BE2C (cell line): ENCODE measurements around the gene APPBP2.
"Not testable (repeated sequence)": the region's sequence is repeated elsewhere in the genome, so short reads cannot be mapped to it uniquely, and the experiment has no call there.

Experiments
- DNase-seq: peaks from one replicate; pipeline ENCODE4 v3.0.0-alpha.2; 2020
- H3K27me3 ChIP-seq: fragments of 250-450 bp; sonication (Bioruptor Pico); 2 replicates; pipeline ENCODE4 v1.5.1; 2020; ENCODE audit warnings: mild to moderate bottlenecking
- H3K36me3 ChIP-seq: fragments of 250-450 bp; sonication (Bioruptor Pico); 2 replicates; pipeline ENCODE4 v1.5.1; 2020; ENCODE audit warnings: mild to moderate bottlenecking
- H3K4me1 ChIP-seq: fragments of 250-450 bp; sonication (Bioruptor Pico); 2 replicates; pipeline ENCODE4 v1.5.1; 2020
- H3K4me3 ChIP-seq: 2 replicates; pipeline ENCODE4 v1.5.1; 2011; ENCODE audit warnings: low read depth, low read length
- H3K9me3 ChIP-seq: fragments of 250-450 bp; sonication (Bioruptor Pico); 2 replicates; pipeline ENCODE4 v1.5.1; 2020
- TF ChIP-seq, protein P1 (sequence below): IDR thresholded peaks from 2 replicates; pipeline ENCODE4 v1.5.1; 2012; ENCODE audit warnings: mild to moderate bottlenecking, low read depth, low read length

APPBP2 gene

DNA sequence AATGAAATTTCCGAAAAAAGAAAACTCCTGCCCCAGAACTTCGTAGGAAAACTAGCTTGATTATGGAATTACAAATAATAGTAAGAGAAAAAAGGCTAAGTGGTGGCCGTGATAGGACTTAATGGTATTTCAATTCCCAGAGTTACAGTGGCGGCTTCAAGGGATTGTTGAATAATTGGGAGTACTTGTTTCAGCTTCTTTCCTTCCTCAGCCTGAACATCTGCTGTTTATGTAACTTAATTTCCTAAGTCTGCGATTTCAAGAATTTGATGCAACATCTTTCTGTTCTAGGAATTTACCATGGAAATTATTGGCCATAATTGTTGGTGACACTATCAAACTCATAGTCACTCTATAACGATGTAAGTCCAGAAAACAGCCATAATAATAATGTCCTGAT, 684 bp upstream of the APPBP2 start:
- Histone ChIP-seq H3K9me3 (no peaks in the 10 kb centered on the region), H3K27me3 (no peaks in the 10 kb centered on the region), H3K36me3 (peaks cover 3% of the 10 kb centered on the region; the same call in 1 of the 2 replicates), H3K4me1 (no peaks in the 10 kb centered on the region), H3K4me3 (peak overlapping the region; percentile 99)
- no peak for DNase-seq
- TF ChIP-seq, protein P1, sequence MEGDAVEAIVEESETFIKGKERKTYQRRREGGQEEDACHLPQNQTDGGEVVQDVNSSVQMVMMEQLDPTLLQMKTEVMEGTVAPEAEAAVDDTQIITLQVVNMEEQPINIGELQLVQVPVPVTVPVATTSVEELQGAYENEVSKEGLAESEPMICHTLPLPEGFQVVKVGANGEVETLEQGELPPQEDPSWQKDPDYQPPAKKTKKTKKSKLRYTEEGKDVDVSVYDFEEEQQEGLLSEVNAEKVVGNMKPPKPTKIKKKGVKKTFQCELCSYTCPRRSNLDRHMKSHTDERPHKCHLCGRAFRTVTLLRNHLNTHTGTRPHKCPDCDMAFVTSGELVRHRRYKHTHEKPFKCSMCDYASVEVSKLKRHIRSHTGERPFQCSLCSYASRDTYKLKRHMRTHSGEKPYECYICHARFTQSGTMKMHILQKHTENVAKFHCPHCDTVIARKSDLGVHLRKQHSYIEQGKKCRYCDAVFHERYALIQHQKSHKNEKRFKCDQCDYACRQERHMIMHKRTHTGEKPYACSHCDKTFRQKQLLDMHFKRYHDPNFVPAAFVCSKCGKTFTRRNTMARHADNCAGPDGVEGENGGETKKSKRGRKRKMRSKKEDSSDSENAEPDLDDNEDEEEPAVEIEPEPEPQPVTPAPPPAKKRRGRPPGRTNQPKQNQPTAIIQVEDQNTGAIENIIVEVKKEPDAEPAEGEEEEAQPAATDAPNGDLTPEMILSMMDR: no peak

DNA sequence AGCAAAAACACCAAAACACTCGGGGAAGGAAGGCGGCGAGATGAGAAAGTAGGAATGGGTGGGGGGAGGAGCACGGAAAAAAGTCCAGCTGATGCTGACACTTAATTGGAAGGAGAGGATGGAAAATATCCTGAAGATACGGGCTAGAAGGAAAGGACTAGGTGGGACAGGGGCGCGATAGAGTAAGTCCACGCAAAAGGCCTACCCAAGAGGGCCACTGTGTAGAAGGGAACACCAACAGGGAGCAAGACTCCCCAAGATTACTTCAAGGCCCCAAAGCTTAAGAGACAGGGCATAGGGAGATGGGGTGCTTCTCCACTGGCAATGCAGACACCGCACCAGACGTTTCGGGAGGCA, 736 bp downstream of the APPBP2 start:
- TF ChIP-seq, protein P1: no peak
- peak overlapping the region; percentile 99 for H3K4me3 ChIP-seq
- no peaks in the 10 kb centered on the region for H3K9me3 ChIP-seq
- peak; percentile 14 for DNase-seq
- no peaks in the 10 kb centered on the region for H3K27me3 ChIP-seq
- peaks cover 3% of the 10 kb centered on the region for H3K36me3 ChIP-seq
- H3K4me1 ChIP-seq: no peaks in the 10 kb centered on the region

DNA sequence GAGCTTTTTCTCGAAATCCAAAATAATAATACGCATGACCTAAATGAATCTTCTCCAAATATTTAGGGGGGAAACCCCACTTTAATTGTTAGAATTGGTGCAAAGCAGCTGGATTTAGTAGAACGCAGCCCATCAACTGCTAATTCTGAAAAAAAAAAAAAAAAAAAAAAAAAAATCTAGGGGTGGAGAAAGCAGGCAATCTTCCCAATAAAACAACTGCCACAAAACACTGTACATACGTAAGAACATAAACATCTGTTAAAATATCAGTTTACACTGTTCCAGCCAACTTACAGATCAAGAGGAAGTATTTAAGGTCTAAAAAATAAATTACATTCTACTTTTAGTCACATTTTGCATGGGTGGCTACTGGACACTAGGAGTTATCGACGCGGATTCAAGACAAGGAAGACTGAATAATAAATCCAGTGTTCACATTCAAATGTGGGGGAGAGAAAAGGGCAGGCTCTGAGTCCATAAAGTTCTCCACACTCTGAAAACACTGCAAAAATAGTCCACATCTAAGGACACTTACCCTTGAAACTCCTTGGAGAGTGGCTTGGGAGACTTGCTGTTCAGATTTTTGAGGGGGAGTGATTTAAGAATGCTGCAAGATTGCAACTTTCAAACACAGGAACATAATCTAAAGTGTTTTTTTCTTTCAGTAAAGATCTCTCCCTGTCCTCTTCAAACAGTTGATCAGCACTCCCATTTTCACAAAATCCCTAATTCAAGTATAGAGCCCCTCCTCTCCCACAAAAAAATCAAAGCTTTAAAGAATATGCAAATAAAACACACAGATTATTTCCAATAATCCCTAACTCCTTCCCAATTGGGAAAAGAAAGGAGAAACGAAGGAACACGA, 1.3 kb downstream of the APPBP2 start:
- DNase-seq: no peak
- H3K4me1 ChIP-seq: no peaks in the 10 kb centered on the region
- peak overlapping the region; percentile 99 for H3K4me3 ChIP-seq
- peaks cover 8% of the 10 kb centered on the region for H3K36me3 ChIP-seq
- no peaks in the 10 kb centered on the region for H3K27me3 ChIP-seq
- no peaks in the 10 kb centered on the region for H3K9me3 ChIP-seq
- TF ChIP-seq, protein P1: no peak

DNA sequence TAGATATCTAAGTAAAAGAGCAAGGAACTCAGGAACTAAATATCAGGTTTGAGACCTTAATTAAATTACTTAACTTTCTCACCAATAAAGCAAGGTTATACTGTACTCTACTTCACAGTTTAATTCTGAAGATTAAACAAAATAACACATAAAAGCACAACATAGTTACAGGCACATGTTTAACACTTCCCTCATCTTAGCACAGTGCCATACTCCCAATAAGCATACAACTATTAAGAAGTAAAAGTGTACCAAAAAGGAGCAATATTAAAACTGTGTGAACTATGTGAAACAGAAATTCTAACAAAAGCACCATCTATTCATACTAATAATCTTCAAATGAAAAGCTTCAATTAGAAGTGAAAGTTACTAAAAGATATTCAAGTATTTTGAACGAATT, 2.2 kb downstream of the APPBP2 start:
- TF ChIP-seq, protein P1: no peak

DNA sequence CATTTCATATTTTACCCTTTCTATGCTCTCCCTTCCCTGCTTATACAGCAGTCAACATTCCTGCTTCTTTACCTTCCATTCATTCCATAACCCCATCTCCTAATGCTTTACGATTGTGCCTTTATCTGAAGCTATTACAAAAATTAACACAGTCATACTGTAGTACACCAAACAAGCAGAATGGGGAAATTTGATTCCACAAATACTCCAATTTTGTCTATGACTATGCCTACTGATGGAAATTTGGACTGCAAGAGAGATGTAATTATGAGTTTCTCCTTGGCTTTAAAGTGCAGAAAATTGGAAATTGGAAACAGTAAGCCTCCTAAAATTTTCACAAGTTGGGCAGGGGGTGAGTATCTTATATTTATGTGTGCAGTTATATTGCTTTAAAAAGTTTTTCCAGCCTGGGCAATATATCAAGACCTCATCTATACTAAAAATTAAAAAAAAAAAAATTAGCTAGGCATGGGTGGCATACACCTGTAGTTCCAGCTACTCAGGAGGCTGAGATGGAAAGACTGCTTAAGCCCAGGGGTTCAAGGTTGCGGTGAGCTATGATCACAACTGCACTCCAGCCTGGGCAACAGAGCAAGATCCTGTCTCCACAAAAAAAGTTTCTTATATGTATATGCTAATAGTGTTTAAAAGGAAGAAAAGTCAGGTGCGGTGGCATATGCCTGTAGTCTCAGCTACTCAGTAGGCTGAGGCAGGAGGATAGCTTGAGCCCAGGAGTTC, 3.0 kb downstream of the APPBP2 start:
- Histone ChIP-seq H3K9me3 (no peaks in the 10 kb centered on the region), H3K36me3 (peaks cover 8% of the 10 kb centered on the region), H3K27me3 (no peaks in the 10 kb centered on the region), H3K4me3 (no peak overlapping the region), H3K4me1 (no peaks in the 10 kb centered on the region)
- DNase-seq: no peak
- TF ChIP-seq, protein P1: no peak

More for the DNA sequence above, 2.2 kb downstream of the APPBP2 start:
- no peaks in the 10 kb centered on the region for H3K9me3 ChIP-seq
- no peaks in the 10 kb centered on the region for H3K27me3 ChIP-seq
- H3K4me3 ChIP-seq: peak overlapping the region; percentile 99
- H3K36me3 ChIP-seq: peaks cover 8% of the 10 kb centered on the region
- H3K4me1 ChIP-seq: no peaks in the 10 kb centered on the region
- no peak for DNase-seq

DNA sequence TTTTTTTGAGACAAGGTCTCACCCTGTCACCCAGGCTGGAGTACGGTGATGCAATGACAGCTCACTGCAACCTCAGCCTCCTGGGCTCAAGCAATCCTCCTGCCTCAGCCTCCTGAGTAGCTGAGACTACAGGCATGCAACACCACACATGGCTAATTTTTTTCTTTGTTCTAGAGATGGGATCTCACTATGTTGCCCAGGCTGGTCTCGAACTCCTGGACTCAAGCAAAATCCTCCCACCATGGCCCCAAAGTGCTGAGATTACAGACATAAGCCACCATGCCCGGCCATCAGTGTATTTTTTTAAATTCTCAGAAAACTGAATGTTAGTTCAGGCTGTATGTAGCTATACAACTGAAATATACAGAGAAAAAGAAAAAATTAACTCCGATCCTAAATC, 6.2 kb downstream of the APPBP2 start:
- TF ChIP-seq, protein P1: no peak
- peaks cover 8% of the 10 kb centered on the region for H3K36me3 ChIP-seq
- no peaks in the 10 kb centered on the region for H3K27me3 ChIP-seq
- no peaks in the 10 kb centered on the region for H3K4me1 ChIP-seq
- H3K4me3 ChIP-seq: no peak overlapping the region
- DNase-seq: no peak
- no peaks in the 10 kb centered on the region for H3K9me3 ChIP-seq

DNA sequence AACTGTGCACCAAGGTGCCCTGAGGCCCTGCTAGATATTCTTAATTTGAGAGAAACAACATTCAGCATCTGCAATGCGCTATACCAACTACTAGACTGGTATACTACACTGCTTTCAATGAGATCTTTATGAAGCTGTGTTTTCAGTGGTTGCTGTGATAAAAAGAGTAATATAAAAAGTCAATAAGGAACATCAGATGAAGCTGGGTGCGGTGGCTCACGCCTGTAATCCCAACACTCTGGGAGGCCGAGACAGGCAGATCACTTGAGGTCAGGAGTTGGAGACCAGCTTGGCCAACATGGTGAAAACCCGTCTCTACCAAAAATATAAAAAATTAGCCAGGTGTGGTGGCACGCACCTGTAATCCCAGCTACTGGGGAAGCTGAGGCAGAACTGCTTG, 10.4 kb downstream of the APPBP2 start:
- not testable (repeated sequence) for DNase-seq, H3K4me1 ChIP-seq, H3K27me3 ChIP-seq, H3K9me3 ChIP-seq, H3K4me3 ChIP-seq, H3K36me3 ChIP-seq

DNA sequence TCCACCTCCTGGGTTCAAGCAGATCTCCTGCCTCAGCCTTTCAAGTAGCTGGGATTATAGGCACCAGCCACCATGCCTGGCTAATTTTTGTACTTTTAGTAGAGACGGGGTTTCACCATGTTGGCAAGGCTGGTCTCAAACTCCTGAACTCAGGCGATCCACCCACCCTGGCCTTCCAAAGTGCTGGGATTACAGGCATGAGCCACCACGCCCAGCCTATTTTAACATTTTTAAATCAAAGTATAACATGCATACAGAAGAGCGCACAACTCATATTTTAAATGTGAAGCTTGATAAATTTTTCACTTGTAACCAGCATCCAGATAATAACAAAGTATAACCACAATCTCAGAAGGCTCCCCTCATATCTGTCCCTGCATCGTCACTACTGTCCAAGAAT, 10.8 kb downstream of the APPBP2 start:
- H3K36me3 ChIP-seq, H3K9me3 ChIP-seq, DNase-seq, H3K4me3 ChIP-seq, H3K27me3 ChIP-seq, H3K4me1 ChIP-seq: not testable (repeated sequence)
